ENCODE data around the gene LHFPL2. TPM values are rescaled to one million over a fixed set of nuclear protein-coding genes. Genes with fewer than 3 reads are reported as not detected.

The LHFPL2 gene
- total and polyA plus RNA-seq, 9 of the 15 experiments (the other 6 are each of a cell fraction or from before 2014, with no cell fraction given), result 1.0 to 6.6 (median 4.6) TPM

DNA sequence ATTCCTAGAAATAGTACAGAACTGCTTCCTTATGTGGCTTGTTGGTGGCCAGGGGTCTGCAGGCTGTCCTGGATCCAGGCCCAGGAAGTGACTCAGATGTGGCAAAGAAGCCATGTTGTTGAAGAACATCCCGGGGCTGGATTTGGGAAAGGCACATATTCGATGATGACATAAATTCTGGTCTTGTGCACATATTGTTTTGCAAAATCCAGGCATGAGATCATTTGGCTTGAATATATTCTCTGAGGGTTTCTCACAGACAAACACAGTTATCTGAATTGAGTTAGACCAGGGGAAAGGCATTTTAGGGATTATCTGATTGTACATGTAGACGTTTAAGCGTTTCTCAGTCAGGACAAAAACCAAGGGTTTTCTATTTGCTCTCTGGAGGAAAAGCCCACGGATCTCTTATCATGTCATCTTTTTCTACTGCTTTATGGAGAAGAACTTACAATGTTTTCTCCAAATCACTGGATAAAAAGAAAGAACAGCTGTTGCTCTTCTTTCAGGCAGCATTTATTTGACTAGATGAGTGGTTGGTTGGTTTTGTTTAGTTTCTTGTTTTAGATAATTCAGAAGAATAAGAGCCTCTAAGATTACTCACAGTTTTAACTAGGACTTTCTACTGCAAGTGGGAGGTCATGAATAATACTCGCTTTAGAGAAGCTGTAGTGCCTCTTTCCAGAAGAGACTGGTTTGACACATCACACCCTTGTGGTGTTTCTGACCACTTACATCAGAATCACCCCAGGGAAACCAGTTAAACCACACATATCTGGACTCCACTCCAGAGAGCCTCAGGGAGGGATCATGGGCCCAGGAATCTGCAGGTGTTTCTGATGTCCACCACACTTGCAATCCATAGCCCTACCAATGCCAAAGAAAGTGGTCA lies 29.5 kb upstream of the LHFPL2 start:
- no peak overlapping the region for H3K4me3 ChIP-seq
- H4K20me1 ChIP-seq (replicated peaks; ENCODE audit: control insufficient read depth, insufficient read depth, low read length), result no peaks in the 10 kb centered on the region
- intact Hi-C loops (cut with micrococcal nuclease), result no loop called here
- H3K9me3 ChIP-seq (replicated peaks; ENCODE audit: control insufficient read depth, insufficient read depth, low read depth, low read length), result no peaks in the 10 kb centered on the region
- no peaks in the 10 kb centered on the region for H3K79me2 ChIP-seq (ENCODE audit: control insufficient read depth, insufficient read depth, low read length)
- FAIRE-seq (peak; percentile 82), DNase-seq (ENCODE audit: extremely low read depth in 1 of 4, low spot score in 3 of 4) (peak; percentile 22 to 70 (median 44)), ATAC-seq (peak; percentile 98)
- in situ Hi-C loops (cut with MboI), result no loop called here
- H3K4me2 ChIP-seq (ENCODE audit: insufficient read depth, low read length), result peak overlapping the region; percentile 17; the same call in 1 of the 2 replicates
- peak overlapping the region in 1 of 2 experiments; percentile 40; a peak in 2 of 4 replicates for H3K9ac ChIP-seq (ENCODE audit: insufficient read depth in 1 of 2, low read depth in 2 of 2, low read length in 2 of 2)
- peaks cover 3 to 40% of the 10 kb centered on the region in 2 experiments; a peak in 4 of 5 replicates for H3K4me1 ChIP-seq (replicated peaks in 1 of 2; ENCODE audit: control insufficient read depth in 2 of 2, insufficient read depth in 2 of 2, low read length in 2 of 2)
- no peaks in the 10 kb centered on the region for H3K27me3 ChIP-seq (ENCODE audit: control insufficient read depth in 2 of 2, insufficient read depth in 2 of 2, low read length in 2 of 2)
- CTCF ChIA-PET (ENCODE audit: low intra/inter-chr PET ratio), result no interaction called here
- BruUV-seq (replicated peaks), result no TSS peak
- POLR2A ChIA-PET, result interaction anchor here (1.0 to 1.1 kb wide), 2 partner anchors 10 to 19 kb away, joined by 3 to 4 read pairs; no protein-coding TSS in a partner anchor
- H3K36me3 ChIP-seq (ENCODE audit: control insufficient read depth, insufficient read depth, low read length), result no peaks in the 10 kb centered on the region
- WGBS (ENCODE audit: insufficient coverage, low coverage, missing lambda C conversion rate), result 8% methylated on average over 6 of the region's 6 CpGs
- H3K9me1 ChIP-seq (ENCODE audit: control insufficient read depth, insufficient read depth, low read length), result no peaks in the 10 kb centered on the region
- H2AFZ ChIP-seq (ENCODE audit: low read depth, low read length), result peak overlapping the region; percentile 58
- peak overlapping the region; percentile 60 for H3K27ac ChIP-seq (ENCODE audit: extremely low read depth, low read depth, low read length)
- TF ChIP-seq GTF2E2 (tag; IDR thresholded peaks at IDR 0.05) (peak; percentile 62; the same call in 1 of the 2 replicates), SMARCA4 (IDR thresholded peaks at IDR 0.05) (peak; percentile 68; the same call in 1 of the 2 replicates), BRD9 (IDR thresholded peaks at IDR 0.05; ENCODE audit: low read depth, partially characterized antibody) (peak; percentile 80), ZBTB9 (CRISPR knock-in tag; IDR thresholded peaks at IDR 0.05) (peak; percentile 62; the same call in 1 of the 2 replicates), FOXK2 (conservative IDR thresholded peaks at IDR 0.05 in 1 of 2, IDR thresholded peaks at IDR 0.05 in 1 of 2; ENCODE audit: low read depth in 2 of 2) (0 out of 4 replicates have a peak, but pooled peaks of 1 of the 2 experiments have one; percentile 14), HMBOX1 (IDR thresholded peaks at IDR 0.05) (peak; percentile 90), L3MBTL2 (IDR thresholded peaks at IDR 0.05) (peak; percentile 46; the same call in 1 of the 2 replicates), KLF13 (tag; IDR thresholded peaks at IDR 0.05; ENCODE audit: borderline replicate concordance, low read depth) (no peak), ETV1 (tag; conservative IDR thresholded peaks at IDR 0.05; ENCODE audit: low read depth) (0 out of 2 replicates have a peak, but pooled peaks have one; percentile 59), BACH1 (tag; IDR thresholded peaks at IDR 0.05) (peak; percentile 14; the same call in 1 of the 2 replicates), RCOR1 (IDR thresholded peaks at IDR 0.05; ENCODE audit: borderline replicate concordance in 1 of 2, low read depth in 2 of 2, low read length in 2 of 2) (peak in 1 of 2 experiments; percentile 47; a peak in 1 of 4 replicates)
- TF ChIP-seq, protein P1, sequence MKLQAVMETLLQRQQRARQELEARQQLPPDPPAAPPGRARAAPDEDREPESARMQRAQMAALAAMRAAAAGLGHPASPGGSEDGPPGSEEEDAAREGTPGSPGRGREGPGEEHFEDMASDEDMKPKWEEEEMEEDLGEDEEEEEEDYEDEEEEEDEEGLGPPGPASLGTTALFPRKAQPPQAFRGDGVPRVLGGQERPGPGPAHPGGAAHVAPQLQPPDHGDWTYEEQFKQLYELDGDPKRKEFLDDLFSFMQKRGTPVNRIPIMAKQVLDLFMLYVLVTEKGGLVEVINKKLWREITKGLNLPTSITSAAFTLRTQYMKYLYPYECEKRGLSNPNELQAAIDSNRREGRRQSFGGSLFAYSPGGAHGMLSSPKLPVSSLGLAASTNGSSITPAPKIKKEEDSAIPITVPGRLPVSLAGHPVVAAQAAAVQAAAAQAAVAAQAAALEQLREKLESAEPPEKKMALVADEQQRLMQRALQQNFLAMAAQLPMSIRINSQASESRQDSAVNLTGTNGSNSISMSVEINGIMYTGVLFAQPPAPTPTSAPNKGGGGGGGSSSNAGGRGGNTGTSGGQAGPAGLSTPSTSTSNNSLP (IDR thresholded peaks at IDR 0.05; ENCODE audit: borderline replicate concordance, low read depth, low read length), result no peak
- TF ChIP-seq, protein P2, sequence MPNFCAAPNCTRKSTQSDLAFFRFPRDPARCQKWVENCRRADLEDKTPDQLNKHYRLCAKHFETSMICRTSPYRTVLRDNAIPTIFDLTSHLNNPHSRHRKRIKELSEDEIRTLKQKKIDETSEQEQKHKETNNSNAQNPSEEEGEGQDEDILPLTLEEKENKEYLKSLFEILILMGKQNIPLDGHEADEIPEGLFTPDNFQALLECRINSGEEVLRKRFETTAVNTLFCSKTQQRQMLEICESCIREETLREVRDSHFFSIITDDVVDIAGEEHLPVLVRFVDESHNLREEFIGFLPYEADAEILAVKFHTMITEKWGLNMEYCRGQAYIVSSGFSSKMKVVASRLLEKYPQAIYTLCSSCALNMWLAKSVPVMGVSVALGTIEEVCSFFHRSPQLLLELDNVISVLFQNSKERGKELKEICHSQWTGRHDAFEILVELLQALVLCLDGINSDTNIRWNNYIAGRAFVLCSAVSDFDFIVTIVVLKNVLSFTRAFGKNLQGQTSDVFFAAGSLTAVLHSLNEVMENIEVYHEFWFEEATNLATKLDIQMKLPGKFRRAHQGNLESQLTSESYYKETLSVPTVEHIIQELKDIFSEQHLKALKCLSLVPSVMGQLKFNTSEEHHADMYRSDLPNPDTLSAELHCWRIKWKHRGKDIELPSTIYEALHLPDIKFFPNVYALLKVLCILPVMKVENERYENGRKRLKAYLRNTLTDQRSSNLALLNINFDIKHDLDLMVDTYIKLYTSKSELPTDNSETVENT (CRISPR knock-in tag; IDR thresholded peaks at IDR 0.05), result no peak

All from K562 (cell line).